H1 (cell line): Measurements from ENCODE around the gene KCNMA1.

Source experiments
- BRCA1 ChIP-seq: IDR thresholded peaks from 2 replicates; pipeline ENCODE4 v1.6.1; 2012; ENCODE audit warnings: low read depth, low read length, improper control_type of control experiment
- CTCF ChIP-seq, 3 experiments: IDR thresholded peaks; 1 replicate in 2 of 3; 2 replicates in 1 of 3; pipeline versions ENCODE4 v1.5.1 to v1.6.1; 2011; ENCODE audit warnings: low read length in 3 of 3, mild to moderate bottlenecking in 3 of 3, inconsistent platforms in 2 of 3, low read depth in 1 of 3, moderate library complexity in 1 of 3; ENCODE audit not compliant: insufficient read depth in 1 of 3; ENCODE audit errors: control extremely low read depth in 1 of 3
- EZH2 ChIP-seq: fragments of 200-600 bp; sonication (generic); IDR thresholded peaks from 2 replicates; pipeline ENCODE4 v1.7.1; 2012; ENCODE audit warnings: low read depth, mild to moderate bottlenecking, moderate library complexity, low read length, inconsistent platforms; ENCODE audit not compliant: severe bottlenecking
- JUND ChIP-seq: IDR thresholded peaks from 2 replicates; pipeline ENCODE4 v1.6.1; 2011; ENCODE audit warnings: mild to moderate bottlenecking, improper control_type of control experiment, low read length
- MAFK ChIP-seq: IDR thresholded peaks from 2 replicates; pipeline ENCODE4 v1.6.1; 2012; ENCODE audit warnings: low read depth, mild to moderate bottlenecking, improper control_type of control experiment, low read length
- NRF1 ChIP-seq: IDR thresholded peaks from 2 replicates; pipeline ENCODE4 v1.6.1; 2011; ENCODE audit warnings: mild to moderate bottlenecking, low read depth, low read length, improper control_type of control experiment
- PHF8 ChIP-seq: fragments of 200-600 bp; sonication (generic); conservative IDR thresholded peaks from 2 replicates; pipeline ENCODE4 v1.7.1; 2012; ENCODE audit warnings: low read depth, mild to moderate bottlenecking, inconsistent platforms, low read length, moderate library complexity
- SIN3A ChIP-seq, 2 experiments: IDR thresholded peaks in 1 of 2; conservative IDR thresholded peaks in 1 of 2; 2 replicates each; pipeline ENCODE4 v1.6.1; 2011 to 2012; ENCODE audit warnings: low read length in 2 of 2, improper control_type of control experiment in 1 of 2, low read depth in 1 of 2, mild to moderate bottlenecking in 1 of 2
- TCF12 ChIP-seq: IDR thresholded peaks from 2 replicates; pipeline ENCODE4 v1.6.1; 2011; ENCODE audit warnings: low read depth, mild to moderate bottlenecking, low read length
- ZNF274 ChIP-seq: IDR thresholded peaks from 2 replicates; pipeline ENCODE4 v1.7.0; 2012; ENCODE audit warnings: low read length, borderline replicate concordance; ENCODE audit errors: extremely low read depth

- TF ChIP-seq CTCF (IDR thresholded peaks at IDR 0.05; ENCODE audit: control extremely low read depth in 1 of 3, insufficient read depth in 1 of 3, low read depth in 1 of 3, low read length in 3 of 3) (no peak), TCF12 (no peak), PHF8 (no peak), ZNF274 (no peak), SIN3A (conservative IDR thresholded peaks at IDR 0.05 in 1 of 2, IDR thresholded peaks at IDR 0.05 in 1 of 2; ENCODE audit: low read depth in 1 of 2, low read length in 2 of 2) (no peak), BRCA1 (no peak), NRF1 (no peak), EZH2 (no peak), MAFK (no peak), JUND (no peak)
Observed at GRCh38 chr10:77415313-77415960, 222.2 kb downstream of the KCNMA1 start.
